ENCODE results near the gene IFT172.

The IFT172 gene

GRCh38 chr2:27421660-27422250, 67.8 kb downstream of the IFT172 start:
- in situ Hi-C loops (cut with HindIII; ENCODE audit: low sequenced_read_pairs): no loop called here
- no peak for DNase-seq (ENCODE audit: low read depth)
- H3K4me3 ChIP-seq (ENCODE audit: low read depth, low read length): no peak overlapping the region
- TF ChIP-seq CTCF (IDR thresholded peaks at IDR 0.05; ENCODE audit: low read depth, low read length, missing control alignments): no peak

GRCh38 chr2:27420996-27421395, 68.5 kb downstream of the IFT172 start:
- in situ Hi-C loops (cut with HindIII; ENCODE audit: low sequenced_read_pairs): no loop called here
- no peak overlapping the region for H3K4me3 ChIP-seq (ENCODE audit: low read depth, low read length)
- DNase-seq (ENCODE audit: low read depth): no peak
- TF ChIP-seq CTCF (IDR thresholded peaks at IDR 0.05; ENCODE audit: low read depth, low read length, missing control alignments): no peak

- TF ChIP-seq CTCF (IDR thresholded peaks at IDR 0.05; ENCODE audit: low read depth, low read length, missing control alignments): no peak
- no peak overlapping the region for H3K4me3 ChIP-seq (ENCODE audit: low read depth, low read length)
- no peak for DNase-seq (ENCODE audit: low read depth)
- in situ Hi-C loops (cut with HindIII; ENCODE audit: low sequenced_read_pairs): no loop called here
These were observed 73.4 kb downstream of the IFT172 start for GRCh38 chr2:27416151-27416550.

- no peak for DNase-seq (ENCODE audit: low read depth)
- TF ChIP-seq CTCF (IDR thresholded peaks at IDR 0.05; ENCODE audit: low read depth, low read length, missing control alignments): no peak
- in situ Hi-C loops (cut with HindIII; ENCODE audit: low sequenced_read_pairs): no loop called here
These were observed 77.0 kb downstream of the IFT172 start for GRCh38 chr2:27412419-27413152.

GRCh38 chr2:27409321-27410073, 80.0 kb downstream of the IFT172 start, which contains the start of gene PPM1G:
Gene PPM1G (minus strand): TSS chr2:27409591. CDS start chr2:27409422, 169 bp downstream.
- DNase-seq (ENCODE audit: low read depth): peak; percentile 74
- in situ Hi-C loops (cut with HindIII; ENCODE audit: low sequenced_read_pairs): no loop called here

More at GRCh38 chr2:27412419-27413152, 77.0 kb downstream of the IFT172 start:
- no peak overlapping the region for H3K4me3 ChIP-seq (ENCODE audit: low read depth, low read length)

More at GRCh38 chr2:27409321-27410073, 80.0 kb downstream of the IFT172 start, which contains the start of gene PPM1G:
- no peak for TF ChIP-seq CTCF (IDR thresholded peaks at IDR 0.05; ENCODE audit: low read depth, low read length, missing control alignments)
- H3K4me3 ChIP-seq (ENCODE audit: low read depth, low read length): peak within 1 kb of the TSS; percentile 96
